NOMO-1 treated with DMSO at 0.1 percent for 48 hours (cell line): Measurements from ENCODE around the gene RNF5.
"Not testable (repeated sequence)": the region's sequence is repeated elsewhere in the genome, so short reads cannot be mapped to it uniquely, and the experiment has no call there.

ENCODE experiments used
- DNase-seq: peaks from one replicate; lab custom pipeline; 2025; ENCODE audit not compliant: unreplicated experiment; lab: John Stamatoyannopoulos, UW

Gene RNF5

GRCh38 chr6:32203426-32204267 is 25.4 kb downstream of the RNF5 start:
- no peak for DNase-seq

GRCh38 chr6:32204268-32204715 is 26.1 kb downstream of the RNF5 start:
- DNase-seq: no peak

- DNase-seq: no peak
Observed at GRCh38 chr6:32208996-32209395, 30.8 kb downstream of the RNF5 start.

- DNase-seq: no peak
Observed at GRCh38 chr6:32210191-32210601, 32.0 kb downstream of the RNF5 start.

GRCh38 chr6:32211432-32211831 is 33.2 kb downstream of the RNF5 start:
- not testable (repeated sequence) for DNase-seq

- DNase-seq: no peak
Observed at GRCh38 chr6:32212076-32212760, 34.0 kb downstream of the RNF5 start.

GRCh38 chr6:32213649-32214048 is 35.4 kb downstream of the RNF5 start:
- DNase-seq: no peak

GRCh38 chr6:32214126-32214525 is 35.9 kb downstream of the RNF5 start:
- DNase-seq: peak; percentile 19

- no peak for DNase-seq
Observed at GRCh38 chr6:32215617-32216016, 37.4 kb downstream of the RNF5 start.

GRCh38 chr6:32216285-32216684 is 38.1 kb downstream of the RNF5 start:
- no peak for DNase-seq

GRCh38 chr6:32216998-32217397 is 38.8 kb downstream of the RNF5 start:
- no peak for DNase-seq

- no peak for DNase-seq
Observed at GRCh38 chr6:32218167-32218566, 40.0 kb downstream of the RNF5 start.

GRCh38 chr6:32220021-32220420 is 41.8 kb downstream of the RNF5 start:
- DNase-seq: no peak

- DNase-seq: peak; percentile 35
Observed at GRCh38 chr6:32222333-32223230, 44.4 kb downstream of the RNF5 start.

- DNase-seq: no peak
Observed at GRCh38 chr6:32223258-32224235, 45.3 kb downstream of the RNF5 start, which contains the start of gene NOTCH4. Gene NOTCH4 (minus strand): TSS chr6:32224067. CDS start chr6:32223928, 139 bp downstream.

GRCh38 chr6:32224696-32225095 is 46.5 kb downstream of the RNF5 start:
- no peak for DNase-seq

GRCh38 chr6:32226434-32226833 is 48.2 kb downstream of the RNF5 start:
- no peak for DNase-seq
